Neural cell (in vitro differentiated cells): ENCODE data around the gene NID2.

Experiments used
- EP300 ChIP-seq: fragments of 450-650 bp; conservative IDR thresholded peaks from 2 replicates; pipeline ENCODE4 v1.6.1; 2014; ENCODE audit warnings: antibody characterized with exemption, mild to moderate bottlenecking, moderate library complexity; ENCODE audit not compliant: poor library complexity, severe bottlenecking
- EZH2 ChIP-seq: fragments of 200-600, 300-800 bp; shearing (Covaris generic), sonication (generic); IDR thresholded peaks from 2 replicates; pipeline ENCODE4 v1.6.1; 2014; ENCODE audit warnings: antibody characterized with exemption, low read length, borderline replicate concordance, mild to moderate bottlenecking; ENCODE audit not compliant: insufficient read depth, poor library complexity, severe bottlenecking
- MXI1 ChIP-seq: fragments of 450-650 bp; conservative IDR thresholded peaks from 2 replicates; pipeline ENCODE4 v1.6.1; 2014; ENCODE audit warnings: antibody characterized with exemption, mild to moderate bottlenecking; ENCODE audit not compliant: poor library complexity, severe bottlenecking
- POLR2AphosphoS5 ChIP-seq: IDR thresholded peaks from 2 replicates; pipeline ENCODE4 v1.6.1; 2012
- RAD21 ChIP-seq: fragments of 450-650 bp; conservative IDR thresholded peaks from 2 replicates; pipeline ENCODE4 v1.6.1; 2014; ENCODE audit warnings: antibody characterized with exemption, mild to moderate bottlenecking, moderate library complexity
- TAF1 ChIP-seq: IDR thresholded peaks from 2 replicates; pipeline ENCODE4 v1.6.1; 2012; ENCODE audit warnings: low read depth
- TF ChIP-seq, protein P1 (sequence below): fragments of 450-650 bp; IDR thresholded peaks from 2 replicates; pipeline ENCODE4 v1.5.1; 2014; ENCODE audit warnings: antibody characterized with exemption, mild to moderate bottlenecking, moderate library complexity; ENCODE audit not compliant: poor library complexity, severe bottlenecking
- TF ChIP-seq, protein P2 (sequence below): IDR thresholded peaks from 2 replicates; pipeline ENCODE4 v1.6.1; 2012; ENCODE audit warnings: borderline replicate concordance

DNA sequence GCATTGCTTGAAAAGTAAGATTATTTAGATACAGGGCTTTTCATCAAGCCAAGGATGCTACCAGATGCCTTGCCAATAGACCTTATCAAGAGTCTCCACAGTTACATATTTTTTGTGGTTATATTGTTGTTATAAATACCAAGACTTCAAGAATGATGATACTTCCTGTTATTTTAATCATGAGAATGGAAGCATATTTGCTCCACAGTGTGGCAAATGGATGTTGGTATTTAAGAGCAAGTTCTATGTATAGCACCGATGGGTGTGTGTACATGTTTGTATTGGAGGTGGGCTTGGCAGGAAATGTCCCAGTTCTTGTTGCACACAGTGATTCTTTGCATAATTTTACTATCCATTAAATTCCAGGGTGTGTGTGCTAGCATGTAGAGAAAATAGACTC, 4.4 kb upstream of the NID2 start:
- TF ChIP-seq, protein P1, sequence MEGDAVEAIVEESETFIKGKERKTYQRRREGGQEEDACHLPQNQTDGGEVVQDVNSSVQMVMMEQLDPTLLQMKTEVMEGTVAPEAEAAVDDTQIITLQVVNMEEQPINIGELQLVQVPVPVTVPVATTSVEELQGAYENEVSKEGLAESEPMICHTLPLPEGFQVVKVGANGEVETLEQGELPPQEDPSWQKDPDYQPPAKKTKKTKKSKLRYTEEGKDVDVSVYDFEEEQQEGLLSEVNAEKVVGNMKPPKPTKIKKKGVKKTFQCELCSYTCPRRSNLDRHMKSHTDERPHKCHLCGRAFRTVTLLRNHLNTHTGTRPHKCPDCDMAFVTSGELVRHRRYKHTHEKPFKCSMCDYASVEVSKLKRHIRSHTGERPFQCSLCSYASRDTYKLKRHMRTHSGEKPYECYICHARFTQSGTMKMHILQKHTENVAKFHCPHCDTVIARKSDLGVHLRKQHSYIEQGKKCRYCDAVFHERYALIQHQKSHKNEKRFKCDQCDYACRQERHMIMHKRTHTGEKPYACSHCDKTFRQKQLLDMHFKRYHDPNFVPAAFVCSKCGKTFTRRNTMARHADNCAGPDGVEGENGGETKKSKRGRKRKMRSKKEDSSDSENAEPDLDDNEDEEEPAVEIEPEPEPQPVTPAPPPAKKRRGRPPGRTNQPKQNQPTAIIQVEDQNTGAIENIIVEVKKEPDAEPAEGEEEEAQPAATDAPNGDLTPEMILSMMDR, result no peak
- TF ChIP-seq EZH2, result no peak
- TF ChIP-seq POLR2AphosphoS5, result no peak
- no peak for TF ChIP-seq MXI1
- TF ChIP-seq RAD21, result no peak
- TF ChIP-seq EP300, result no peak
- TF ChIP-seq TAF1, result no peak
- TF ChIP-seq, protein P2, sequence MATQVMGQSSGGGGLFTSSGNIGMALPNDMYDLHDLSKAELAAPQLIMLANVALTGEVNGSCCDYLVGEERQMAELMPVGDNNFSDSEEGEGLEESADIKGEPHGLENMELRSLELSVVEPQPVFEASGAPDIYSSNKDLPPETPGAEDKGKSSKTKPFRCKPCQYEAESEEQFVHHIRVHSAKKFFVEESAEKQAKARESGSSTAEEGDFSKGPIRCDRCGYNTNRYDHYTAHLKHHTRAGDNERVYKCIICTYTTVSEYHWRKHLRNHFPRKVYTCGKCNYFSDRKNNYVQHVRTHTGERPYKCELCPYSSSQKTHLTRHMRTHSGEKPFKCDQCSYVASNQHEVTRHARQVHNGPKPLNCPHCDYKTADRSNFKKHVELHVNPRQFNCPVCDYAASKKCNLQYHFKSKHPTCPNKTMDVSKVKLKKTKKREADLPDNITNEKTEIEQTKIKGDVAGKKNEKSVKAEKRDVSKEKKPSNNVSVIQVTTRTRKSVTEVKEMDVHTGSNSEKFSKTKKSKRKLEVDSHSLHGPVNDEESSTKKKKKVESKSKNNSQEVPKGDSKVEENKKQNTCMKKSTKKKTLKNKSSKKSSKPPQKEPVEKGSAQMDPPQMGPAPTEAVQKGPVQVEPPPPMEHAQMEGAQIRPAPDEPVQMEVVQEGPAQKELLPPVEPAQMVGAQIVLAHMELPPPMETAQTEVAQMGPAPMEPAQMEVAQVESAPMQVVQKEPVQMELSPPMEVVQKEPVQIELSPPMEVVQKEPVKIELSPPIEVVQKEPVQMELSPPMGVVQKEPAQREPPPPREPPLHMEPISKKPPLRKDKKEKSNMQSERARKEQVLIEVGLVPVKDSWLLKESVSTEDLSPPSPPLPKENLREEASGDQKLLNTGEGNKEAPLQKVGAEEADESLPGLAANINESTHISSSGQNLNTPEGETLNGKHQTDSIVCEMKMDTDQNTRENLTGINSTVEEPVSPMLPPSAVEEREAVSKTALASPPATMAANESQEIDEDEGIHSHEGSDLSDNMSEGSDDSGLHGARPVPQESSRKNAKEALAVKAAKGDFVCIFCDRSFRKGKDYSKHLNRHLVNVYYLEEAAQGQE, result no peak
